H9 (cell line): ENCODE measurements around the gene CROT. TPM values are rescaled to one million over a fixed set of nuclear protein-coding genes. Genes with fewer than 3 reads are reported as not detected.
A peak's percentile ranks its signal among the peaks of the same experiment; 100 is the strongest.

Experiments used
- DNase-seq: peaks from one replicate; pipeline ENCODE4 v3.0.0-alpha.2; 2017
- H2AFZ ChIP-seq: one replicate; pipeline ENCODE4 v1.6.1; 2013; ENCODE audit warnings: mild to moderate bottlenecking, low read length, control low read depth, moderate library complexity
- H2AK5ac ChIP-seq: 2 replicates; pipeline ENCODE4 v1.6.1; 2013; ENCODE audit warnings: low read length, control low read depth, mixed read lengths; ENCODE audit not compliant: insufficient read length
- H2BK120ac ChIP-seq: one replicate; pipeline ENCODE4 v1.6.1; 2013; ENCODE audit warnings: low read depth, mild to moderate bottlenecking, low read length, control low read depth, inconsistent platforms; ENCODE audit not compliant: poor library complexity, severe bottlenecking
- H2BK12ac ChIP-seq: 2 replicates; pipeline ENCODE4 v1.6.1; 2013; ENCODE audit warnings: low read length, control low read depth, mixed read lengths, low read depth; ENCODE audit not compliant: insufficient read length
- H2BK15ac ChIP-seq: 2 replicates; pipeline ENCODE4 v1.6.1; 2013; ENCODE audit warnings: low read depth, low read length, control low read depth
- H2BK20ac ChIP-seq: one replicate; pipeline ENCODE4 v1.6.1; 2013; ENCODE audit warnings: low read depth, mild to moderate bottlenecking, low read length, control low read depth, inconsistent platforms; ENCODE audit not compliant: poor library complexity, severe bottlenecking
- H2BK5ac ChIP-seq: 2 replicates; pipeline ENCODE4 v1.6.1; 2013; ENCODE audit warnings: low read length, control low read depth, mixed read lengths; ENCODE audit not compliant: insufficient read length
- H3K14ac ChIP-seq: 2 replicates; pipeline ENCODE4 v1.6.1; 2013; ENCODE audit warnings: low read length, control low read depth; ENCODE audit not compliant: insufficient read depth
- H3K18ac ChIP-seq: 2 replicates; pipeline ENCODE4 v1.6.1; 2013; ENCODE audit warnings: low read depth, mild to moderate bottlenecking, mixed read lengths, low read length, control low read depth; ENCODE audit not compliant: insufficient read length
- H3K23ac ChIP-seq: 2 replicates; pipeline ENCODE4 v1.6.1; 2013; ENCODE audit warnings: low read length, control low read depth, mixed read lengths, low read depth; ENCODE audit not compliant: insufficient read length
- H3K23me2 ChIP-seq: 2 replicates; pipeline ENCODE4 v1.6.1; 2013; ENCODE audit warnings: low read depth, mild to moderate bottlenecking, mixed read lengths, low read length, control low read depth; ENCODE audit not compliant: insufficient read length, poor library complexity, severe bottlenecking
- H3K27ac ChIP-seq: 2 replicates; pipeline ENCODE4 v1.5.1; 2013; ENCODE audit warnings: low read length, control low read depth, mixed read lengths, low read depth; ENCODE audit not compliant: insufficient read length
- H3K27me3 ChIP-seq: 2 replicates; pipeline ENCODE4 v1.6.1; 2013; ENCODE audit warnings: low read length, control low read depth, inconsistent platforms; ENCODE audit not compliant: insufficient read depth
- H3K4ac ChIP-seq: 2 replicates; pipeline ENCODE4 v1.6.1; 2013; ENCODE audit warnings: low read depth, mild to moderate bottlenecking, control low read depth, inconsistent platforms, low read length, moderate library complexity
- H3K4me1 ChIP-seq: 2 replicates; pipeline ENCODE4 v1.6.1; 2013; ENCODE audit warnings: low read length, control low read depth, inconsistent platforms; ENCODE audit not compliant: insufficient read depth
- H3K4me2 ChIP-seq: 2 replicates; pipeline ENCODE4 v1.6.1; 2013; ENCODE audit warnings: low read length, control low read depth, mixed read lengths; ENCODE audit not compliant: insufficient read length, insufficient read depth
- H3K56ac ChIP-seq: 2 replicates; pipeline ENCODE4 v1.6.1; 2013; ENCODE audit warnings: low read depth, mild to moderate bottlenecking, mixed read lengths, low read length, control low read depth; ENCODE audit not compliant: insufficient read length
- H3K79me1 ChIP-seq: 2 replicates; pipeline ENCODE4 v1.6.1; 2013; ENCODE audit warnings: low read depth, mild to moderate bottlenecking, moderate library complexity, low read length, control low read depth, inconsistent platforms; ENCODE audit not compliant: insufficient read depth, poor library complexity, severe bottlenecking
- H3K79me2 ChIP-seq: 2 replicates; pipeline ENCODE4 v1.6.1; 2013; ENCODE audit warnings: low read length, control low read depth, inconsistent platforms; ENCODE audit not compliant: insufficient read depth
- H3K9ac ChIP-seq: 2 replicates; pipeline ENCODE4 v1.6.1; 2013; ENCODE audit warnings: low read length, control low read depth, mixed read lengths; ENCODE audit not compliant: insufficient read length; ENCODE audit errors: extremely low read depth
- H3K9me3 ChIP-seq: one replicate; pipeline ENCODE4 v1.6.1; 2013; ENCODE audit warnings: low read depth, low read length, inconsistent platforms; ENCODE audit not compliant: control insufficient read depth
- H3T11ph ChIP-seq: one replicate; pipeline ENCODE4 v1.6.1; 2013; ENCODE audit warnings: mild to moderate bottlenecking, low read length, control low read depth, inconsistent platforms
- H4K20me1 ChIP-seq: one replicate; pipeline ENCODE4 v1.6.1; 2013; ENCODE audit not compliant: control insufficient read depth, insufficient read length, insufficient read depth
- H4K5ac ChIP-seq: 2 replicates; pipeline ENCODE4 v1.6.1; 2013; ENCODE audit warnings: low read depth, mild to moderate bottlenecking, mixed read lengths, low read length, control low read depth; ENCODE audit not compliant: insufficient read length
- H4K8ac ChIP-seq: replicated peaks from 2 replicates; pipeline ENCODE4 v1.6.1; 2013; ENCODE audit warnings: low read length, control low read depth, mixed read lengths, low read depth; ENCODE audit not compliant: insufficient read length
- H4K91ac ChIP-seq: 2 replicates; pipeline ENCODE4 v1.6.1; 2013; ENCODE audit warnings: low read depth, mild to moderate bottlenecking, moderate library complexity, mixed read lengths, low read length, control low read depth; ENCODE audit not compliant: insufficient read length
- H3K27ac Mint-ChIP-seq, 3 experiments: 2 replicates in 2 of 3; 3 replicates in 1 of 3; pipeline ENCODE4 v1.8.0; 2020 to 2021; ENCODE audit warnings: mixed read lengths in 3 of 3, mild to moderate bottlenecking in 1 of 3, moderate library complexity in 1 of 3
- H3K27me3 Mint-ChIP-seq: 2 replicates; pipeline ENCODE4 v1.8.0; 2021; ENCODE audit warnings: low read depth, mild to moderate bottlenecking, moderate library complexity, mixed read lengths
- H3K36me3 Mint-ChIP-seq, 3 experiments: 2 replicates in 2 of 3; 3 replicates in 1 of 3; pipeline ENCODE4 v1.8.0; 2020 to 2021; ENCODE audit warnings: low read depth in 3 of 3, mixed read lengths in 3 of 3; ENCODE audit not compliant: insufficient read depth in 1 of 3
- H3K4me1 Mint-ChIP-seq, 2 experiments: 2 replicates each; pipeline ENCODE4 v1.8.0; 2020; ENCODE audit warnings: mixed read lengths in 2 of 2
- H3K4me3 Mint-ChIP-seq, 2 experiments: 2 replicates in 1 of 2; 3 replicates in 1 of 2; pipeline ENCODE4 v1.8.0; 2020 to 2021; ENCODE audit warnings: mild to moderate bottlenecking in 2 of 2, mixed read lengths in 2 of 2, moderate library complexity in 1 of 2
- H3K9me3 Mint-ChIP-seq, 2 experiments: 2 replicates in 1 of 2; 3 replicates in 1 of 2; pipeline ENCODE4 v1.8.0; 2020; ENCODE audit warnings: mild to moderate bottlenecking in 2 of 2, mixed read lengths in 2 of 2, moderate library complexity in 1 of 2
- WGBS: extraction: QIAGEN DNeasy Blood & Tissue Kit; methylation state at CpG from one replicate; pipeline ENCODE4 v1.1.7; 2013; ENCODE audit warnings: missing lambda C conversion rate, low lambda C conversion rate, mixed read lengths; ENCODE audit not compliant: insufficient read length; ENCODE audit errors: extremely low coverage; 5-methylcytosine and 5-hydroxymethylcytosine counted together
- total RNA-seq: library from RNA; stranded (reverse); gene quantifications from 2 replicates; pipeline ENCODE4 v1.2.1, GENCODE V29; 2021
- TF ChIP-seq, protein P1 (sequence below): fragments of 200-600 bp; sonication (generic); conservative IDR thresholded peaks from 3 replicates; pipeline ENCODE4 v1.8.0; 2021; ENCODE audit warnings: antibody characterized with exemption, mild to moderate bottlenecking

The CROT gene
- total RNA-seq, 1 experiment from 2014 or later = 6.0 TPM

DNA sequence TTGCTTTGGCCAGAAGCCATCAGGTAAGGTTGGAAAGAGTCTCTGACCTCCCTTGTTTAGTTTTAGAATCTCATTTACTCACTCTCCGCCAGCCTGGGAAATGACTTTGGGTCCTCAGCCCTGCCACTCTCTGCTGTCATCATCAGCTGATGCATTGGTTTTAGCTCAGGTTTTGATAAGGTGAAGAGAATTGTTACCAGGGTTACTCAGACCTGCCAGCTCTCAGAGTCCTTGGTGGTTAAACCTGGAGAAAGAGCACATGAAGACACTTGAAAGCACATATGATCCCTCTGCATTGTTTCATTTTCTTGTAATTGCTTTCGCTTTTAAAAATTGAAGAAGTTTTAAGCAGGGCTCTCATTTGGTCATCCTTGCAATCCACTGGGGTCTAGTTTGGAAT is 4.0 kb upstream of the CROT start:
- H2AK5ac ChIP-seq = no peak overlapping the region
- H3K27ac Mint-ChIP-seq = peak overlapping the region in 2 of 3 experiments; percentile 12 to 23; a peak in 2 of 7 replicates

More for the DNA sequence above, 4.0 kb upstream of the CROT start:
- H3K4me3 Mint-ChIP-seq = no peak overlapping the region
- no peak overlapping the region for H2BK5ac ChIP-seq
- no peaks in the 10 kb centered on the region for H3K79me1 ChIP-seq
- H3K27ac ChIP-seq = no peak overlapping the region
- H3K79me2 ChIP-seq = no peaks in the 10 kb centered on the region
- no peak overlapping the region for H3K4ac ChIP-seq
- no peak overlapping the region for H3K23ac ChIP-seq
- peaks cover 8% of the 10 kb centered on the region for H3K23me2 ChIP-seq
- H3T11ph ChIP-seq = no peak overlapping the region
- H4K20me1 ChIP-seq = no peaks in the 10 kb centered on the region
- no peak overlapping the region for H2BK15ac ChIP-seq
- H3K18ac ChIP-seq = no peak overlapping the region
- no CpG with 5 or more reads among the region's 2 CpGs for WGBS
- no peak overlapping the region for H2BK12ac ChIP-seq
- peaks cover 7 to 12% (median 11%) of the 10 kb centered on the region in 3 experiments; a peak in 4 of 7 replicates for H3K36me3 Mint-ChIP-seq
- no peak overlapping the region for H2BK20ac ChIP-seq
- H2AFZ ChIP-seq = no peak overlapping the region
- H3K9me3 ChIP-seq = no peaks in the 10 kb centered on the region
- no peak overlapping the region for H2BK120ac ChIP-seq
- no peak overlapping the region for H4K91ac ChIP-seq
- no peak overlapping the region for H4K5ac ChIP-seq
- no peak for DNase-seq
- H3K4me1 ChIP-seq = no peaks in the 10 kb centered on the region
- TF ChIP-seq, protein P1, sequence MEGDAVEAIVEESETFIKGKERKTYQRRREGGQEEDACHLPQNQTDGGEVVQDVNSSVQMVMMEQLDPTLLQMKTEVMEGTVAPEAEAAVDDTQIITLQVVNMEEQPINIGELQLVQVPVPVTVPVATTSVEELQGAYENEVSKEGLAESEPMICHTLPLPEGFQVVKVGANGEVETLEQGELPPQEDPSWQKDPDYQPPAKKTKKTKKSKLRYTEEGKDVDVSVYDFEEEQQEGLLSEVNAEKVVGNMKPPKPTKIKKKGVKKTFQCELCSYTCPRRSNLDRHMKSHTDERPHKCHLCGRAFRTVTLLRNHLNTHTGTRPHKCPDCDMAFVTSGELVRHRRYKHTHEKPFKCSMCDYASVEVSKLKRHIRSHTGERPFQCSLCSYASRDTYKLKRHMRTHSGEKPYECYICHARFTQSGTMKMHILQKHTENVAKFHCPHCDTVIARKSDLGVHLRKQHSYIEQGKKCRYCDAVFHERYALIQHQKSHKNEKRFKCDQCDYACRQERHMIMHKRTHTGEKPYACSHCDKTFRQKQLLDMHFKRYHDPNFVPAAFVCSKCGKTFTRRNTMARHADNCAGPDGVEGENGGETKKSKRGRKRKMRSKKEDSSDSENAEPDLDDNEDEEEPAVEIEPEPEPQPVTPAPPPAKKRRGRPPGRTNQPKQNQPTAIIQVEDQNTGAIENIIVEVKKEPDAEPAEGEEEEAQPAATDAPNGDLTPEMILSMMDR = no peak
- H3K27me3 ChIP-seq = no peaks in the 10 kb centered on the region
- no peak overlapping the region for H4K8ac ChIP-seq
- peaks cover 6% of the 10 kb centered on the region; the same call in 1 of the 2 replicates for H3K27me3 Mint-ChIP-seq
- peaks cover 33 to 34% of the 10 kb centered on the region in 2 experiments for H3K4me1 Mint-ChIP-seq
- no peak overlapping the region for H3K56ac ChIP-seq
- no peak overlapping the region for H3K9ac ChIP-seq
- H3K9me3 Mint-ChIP-seq = no peaks in the 10 kb centered on the region
- H3K4me2 ChIP-seq = no peak overlapping the region
- no peak overlapping the region for H3K14ac ChIP-seq
